ENCODE measurements around the gene BPTF.
A peak's percentile ranks its signal among the peaks of the same experiment; 100 is the strongest.
"Not testable (repeated sequence)": the region's sequence is repeated elsewhere in the genome, so short reads cannot be mapped to it uniquely, and the experiment has no call there.

BPTF gene, protein sequence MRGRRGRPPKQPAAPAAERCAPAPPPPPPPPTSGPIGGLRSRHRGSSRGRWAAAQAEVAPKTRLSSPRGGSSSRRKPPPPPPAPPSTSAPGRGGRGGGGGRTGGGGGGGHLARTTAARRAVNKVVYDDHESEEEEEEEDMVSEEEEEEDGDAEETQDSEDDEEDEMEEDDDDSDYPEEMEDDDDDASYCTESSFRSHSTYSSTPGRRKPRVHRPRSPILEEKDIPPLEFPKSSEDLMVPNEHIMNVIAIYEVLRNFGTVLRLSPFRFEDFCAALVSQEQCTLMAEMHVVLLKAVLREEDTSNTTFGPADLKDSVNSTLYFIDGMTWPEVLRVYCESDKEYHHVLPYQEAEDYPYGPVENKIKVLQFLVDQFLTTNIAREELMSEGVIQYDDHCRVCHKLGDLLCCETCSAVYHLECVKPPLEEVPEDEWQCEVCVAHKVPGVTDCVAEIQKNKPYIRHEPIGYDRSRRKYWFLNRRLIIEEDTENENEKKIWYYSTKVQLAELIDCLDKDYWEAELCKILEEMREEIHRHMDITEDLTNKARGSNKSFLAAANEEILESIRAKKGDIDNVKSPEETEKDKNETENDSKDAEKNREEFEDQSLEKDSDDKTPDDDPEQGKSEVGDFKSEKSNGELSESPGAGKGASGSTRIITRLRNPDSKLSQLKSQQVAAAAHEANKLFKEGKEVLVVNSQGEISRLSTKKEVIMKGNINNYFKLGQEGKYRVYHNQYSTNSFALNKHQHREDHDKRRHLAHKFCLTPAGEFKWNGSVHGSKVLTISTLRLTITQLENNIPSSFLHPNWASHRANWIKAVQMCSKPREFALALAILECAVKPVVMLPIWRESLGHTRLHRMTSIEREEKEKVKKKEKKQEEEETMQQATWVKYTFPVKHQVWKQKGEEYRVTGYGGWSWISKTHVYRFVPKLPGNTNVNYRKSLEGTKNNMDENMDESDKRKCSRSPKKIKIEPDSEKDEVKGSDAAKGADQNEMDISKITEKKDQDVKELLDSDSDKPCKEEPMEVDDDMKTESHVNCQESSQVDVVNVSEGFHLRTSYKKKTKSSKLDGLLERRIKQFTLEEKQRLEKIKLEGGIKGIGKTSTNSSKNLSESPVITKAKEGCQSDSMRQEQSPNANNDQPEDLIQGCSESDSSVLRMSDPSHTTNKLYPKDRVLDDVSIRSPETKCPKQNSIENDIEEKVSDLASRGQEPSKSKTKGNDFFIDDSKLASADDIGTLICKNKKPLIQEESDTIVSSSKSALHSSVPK (N-terminal part only)

DNA sequence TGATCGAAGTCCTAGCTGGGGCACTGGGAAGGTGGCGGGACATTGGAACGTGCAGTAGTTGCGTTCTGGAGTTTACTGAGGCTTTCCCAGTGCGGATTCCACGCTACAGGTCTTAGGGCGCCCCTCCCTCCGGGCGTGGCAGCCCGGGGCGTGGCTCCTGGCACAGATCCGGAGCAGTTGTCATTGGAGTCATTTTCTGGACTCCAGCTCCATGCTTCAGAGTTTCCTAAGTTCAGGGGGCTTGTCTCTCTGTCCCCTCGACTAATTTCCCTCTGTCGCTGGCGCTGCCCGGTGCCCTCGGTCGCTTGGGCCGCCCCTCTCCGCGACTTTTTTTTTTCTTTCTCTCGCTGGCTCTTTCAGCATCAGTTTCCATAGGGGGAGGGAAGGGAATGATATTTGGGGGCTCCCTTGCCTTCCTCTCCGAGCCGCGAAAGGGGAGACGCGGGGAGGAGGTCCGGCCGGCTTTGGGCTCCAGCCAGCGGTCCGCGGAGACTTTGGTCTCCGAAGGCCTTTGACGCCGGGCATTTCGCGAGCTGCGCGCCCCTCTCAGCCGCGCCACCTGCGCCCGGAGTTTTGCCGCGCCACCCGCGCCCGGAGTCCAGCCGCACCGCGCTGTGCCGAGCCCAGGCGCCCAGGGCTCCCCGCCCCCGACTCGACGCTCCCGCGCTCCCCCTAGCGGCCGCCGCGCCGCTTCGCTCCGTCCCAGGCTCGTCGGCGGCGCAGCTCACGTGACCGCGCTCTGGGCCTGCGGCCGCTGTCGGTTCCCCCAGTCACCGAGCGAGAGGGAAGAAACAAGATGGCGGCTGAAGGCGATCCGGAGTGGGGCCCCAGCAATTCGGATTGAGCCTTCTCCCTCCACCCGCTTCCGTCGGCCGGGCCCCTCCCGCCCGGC, at the start of gene BPTF:
Gene BPTF, plus strand, starts transcription at position 769 of the 892 bp plus-strand sequence. CDS start 222 bp downstream, outside the sequence.
- peak; percentile 88 to 90 for DNase-seq (ENCODE audit: low read depth in 2 of 2)

DNA sequence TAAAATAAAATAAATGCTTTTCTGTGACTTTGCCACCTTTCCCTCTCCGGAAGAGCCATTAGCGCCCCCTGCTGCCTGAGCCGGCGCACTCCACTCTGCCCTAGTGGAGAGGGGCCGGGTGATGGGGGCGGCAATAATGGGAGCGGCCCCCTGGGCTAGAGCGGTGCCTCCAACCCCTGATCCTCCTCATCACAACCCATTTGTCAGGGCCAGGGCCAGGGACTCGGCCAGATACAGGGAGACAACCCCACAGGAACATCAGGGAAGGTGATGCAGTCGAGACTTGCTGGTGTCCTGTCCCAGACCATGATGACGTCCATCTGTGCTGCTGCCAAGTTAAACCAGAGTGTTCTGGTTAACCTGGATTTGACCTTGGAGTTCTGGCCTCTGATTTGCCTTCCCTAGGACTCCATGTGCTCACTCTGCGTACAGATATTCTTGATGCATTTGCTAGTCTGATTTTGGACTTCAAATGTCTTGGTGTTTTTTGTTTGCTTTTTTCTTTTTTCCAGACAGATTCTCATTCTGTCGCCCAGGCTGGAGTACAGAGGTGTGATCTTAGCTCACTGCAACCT, 46.1 kb upstream of the BPTF start:
- peak in 1 of 2 donors; percentile 0 for DNase-seq (ENCODE audit: low read depth in 2 of 2)

DNA sequence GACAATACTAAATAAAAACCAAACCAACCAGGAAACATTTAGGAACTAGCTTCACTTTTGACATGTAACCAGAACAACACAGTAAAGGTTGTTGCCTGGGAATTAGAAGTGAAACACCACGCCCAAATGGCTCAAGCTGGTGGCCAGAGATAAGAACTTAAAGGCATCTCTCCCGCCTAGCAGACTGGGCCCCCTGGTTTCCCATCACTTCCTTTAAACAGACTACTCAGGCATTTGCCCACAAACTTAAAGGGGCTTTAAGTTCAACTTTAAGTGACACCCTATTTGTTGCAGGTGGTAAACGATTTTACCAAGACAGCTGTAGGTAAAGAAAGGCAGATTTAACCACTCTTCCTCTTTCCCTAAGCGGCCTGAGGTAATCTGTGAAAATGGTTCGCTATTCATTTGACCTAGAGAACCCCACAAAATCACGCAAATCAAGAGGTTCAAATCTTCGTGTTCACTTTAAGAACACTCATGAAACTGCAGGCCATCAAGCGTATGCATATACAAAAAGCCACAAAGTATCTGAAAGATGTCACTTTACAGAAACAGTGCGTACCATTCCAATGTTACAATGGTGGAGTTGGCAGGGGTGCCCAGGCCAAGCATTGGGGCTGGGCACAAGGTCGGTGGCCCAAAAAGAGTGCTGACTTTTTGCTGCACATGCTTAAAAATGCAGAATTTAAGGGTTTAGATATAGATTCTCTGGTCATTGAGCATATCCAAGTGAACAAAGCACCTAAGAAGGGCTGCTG, 40.8 kb upstream of the BPTF start:
- DNase-seq (ENCODE audit: low read depth in 2 of 2), result no peak

DNA sequence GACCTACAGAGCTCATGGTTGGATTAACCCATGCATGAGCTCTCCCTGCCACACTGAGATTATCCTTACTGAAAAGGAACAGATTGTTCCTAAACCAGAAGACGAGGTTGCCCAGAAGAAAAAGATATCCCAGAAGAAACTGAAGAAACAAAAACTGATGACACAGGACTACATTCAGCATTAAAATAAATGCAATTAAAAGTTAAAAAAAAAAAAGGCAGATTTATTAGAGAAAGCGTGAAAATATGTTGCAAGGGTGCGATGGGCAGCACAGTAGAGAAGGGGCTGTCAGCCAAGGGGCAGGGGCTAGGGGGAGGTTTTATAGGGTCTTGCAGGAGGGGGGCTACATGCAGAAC, 40.2 kb upstream of the BPTF start:
- DNase-seq (ENCODE audit: low read depth in 2 of 2), result no peak

DNA sequence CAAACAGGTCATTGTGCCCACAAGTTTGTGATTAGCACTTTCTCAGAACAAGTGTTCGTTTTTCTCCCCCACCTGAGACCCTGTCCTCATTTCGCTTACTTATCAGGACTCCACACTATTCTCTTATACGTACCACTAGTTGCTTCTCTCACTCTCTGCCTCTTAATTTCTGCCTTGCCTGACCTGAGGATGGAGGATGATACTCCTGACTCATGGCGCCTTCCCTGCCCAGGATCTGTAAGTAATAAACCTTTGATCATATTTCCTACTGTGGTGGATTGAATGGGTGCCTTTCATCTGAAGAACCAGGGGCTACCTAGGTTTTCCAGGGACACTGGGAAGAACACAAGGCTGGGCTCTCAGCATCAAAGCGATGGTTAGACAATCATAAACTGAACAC, 39.8 kb upstream of the BPTF start:
- no peak for DNase-seq (ENCODE audit: low read depth in 2 of 2)

DNA sequence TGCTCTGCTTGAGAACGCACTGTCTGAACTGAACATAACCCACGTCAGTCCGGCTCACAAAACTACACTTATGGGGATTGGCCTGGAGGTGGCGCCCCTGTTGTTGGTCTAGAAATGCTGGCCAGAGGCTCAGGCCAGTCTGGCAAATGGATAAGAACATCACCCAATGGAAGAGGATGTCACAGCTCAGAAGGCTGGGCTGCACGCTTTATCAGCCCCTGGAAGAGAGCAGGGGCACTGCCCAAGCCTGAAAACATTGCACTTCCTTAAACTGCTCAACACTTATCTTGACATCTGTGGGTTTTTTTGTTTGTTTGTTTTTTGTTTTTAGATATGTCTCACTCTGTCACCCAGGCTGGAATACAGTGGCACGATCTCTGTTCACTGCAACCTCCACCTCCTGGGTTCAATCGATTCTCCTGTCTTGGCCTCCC, 24.8 kb upstream of the BPTF start:
- DNase-seq (ENCODE audit: low read depth in 2 of 2), result peak; percentile 13 to 17

DNA sequence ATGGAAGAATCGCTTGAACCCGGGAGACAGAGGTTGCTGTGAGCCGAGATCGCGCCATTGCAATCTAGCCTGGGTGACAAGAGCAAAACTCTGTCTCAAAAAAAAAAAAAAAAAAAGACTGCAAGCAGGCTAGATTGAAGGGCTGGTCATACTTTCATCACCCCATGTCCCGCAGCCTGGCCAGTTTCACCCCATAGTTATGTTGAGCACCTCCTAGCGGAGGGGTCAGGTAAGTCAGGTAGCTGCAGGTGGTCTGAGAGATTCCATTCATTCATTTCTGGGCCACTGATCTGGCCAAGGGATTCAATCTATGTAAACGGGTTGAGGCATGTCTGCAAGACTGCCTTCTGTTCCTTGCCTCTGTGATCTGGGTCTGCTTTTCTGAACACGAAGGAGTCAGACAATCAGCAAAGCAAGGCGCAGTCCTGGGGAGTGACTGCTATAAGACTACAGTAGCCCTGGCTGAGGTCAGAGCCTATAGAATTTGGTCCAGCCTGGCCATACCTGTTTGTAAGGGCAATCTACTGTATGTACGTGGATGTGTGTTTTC, 23.6 kb upstream of the BPTF start:
- no peak for DNase-seq (ENCODE audit: low read depth in 2 of 2)

DNA sequence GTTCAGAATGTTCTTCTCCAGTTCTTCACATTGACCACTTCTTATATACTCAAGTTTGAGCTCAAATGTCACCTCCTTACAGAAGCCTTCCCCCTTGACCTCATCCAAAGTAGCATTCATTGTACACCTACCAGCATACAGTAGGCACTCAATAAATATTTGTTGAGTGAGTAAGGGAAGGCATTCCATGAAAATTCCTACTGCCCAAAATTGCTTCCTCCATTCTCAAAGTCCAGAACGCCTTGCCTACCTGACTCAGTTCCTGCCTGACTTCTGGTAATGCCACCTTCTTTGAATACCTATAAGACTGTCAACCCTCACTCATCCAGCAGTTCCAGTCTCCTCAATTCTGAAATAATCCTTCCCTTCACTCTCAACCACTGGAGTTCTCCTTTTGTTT, 14.8 kb upstream of the BPTF start:
- no peak for DNase-seq (ENCODE audit: low read depth in 2 of 2)

DNA sequence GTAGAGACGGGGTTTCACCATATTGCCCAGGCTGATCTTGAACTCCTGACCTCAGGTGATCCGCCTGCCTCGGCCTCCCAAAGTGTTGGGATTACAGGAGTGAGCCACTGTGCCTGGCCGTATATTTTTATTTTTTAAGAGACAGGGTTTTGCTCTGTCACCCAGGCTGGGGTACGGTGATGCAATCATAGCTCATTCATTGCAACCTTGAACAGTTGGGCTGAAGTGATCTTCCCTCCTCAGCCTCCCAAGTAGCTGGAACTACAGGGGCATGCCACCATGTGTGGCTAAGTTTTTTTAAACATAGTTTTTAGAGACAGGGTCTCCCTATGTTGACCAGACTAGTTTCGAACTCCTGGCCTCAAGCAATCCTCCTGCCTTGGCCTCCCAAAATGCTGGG, 12.9 kb upstream of the BPTF start:
- DNase-seq (ENCODE audit: low read depth in 2 of 2), result not testable (repeated sequence)

DNA sequence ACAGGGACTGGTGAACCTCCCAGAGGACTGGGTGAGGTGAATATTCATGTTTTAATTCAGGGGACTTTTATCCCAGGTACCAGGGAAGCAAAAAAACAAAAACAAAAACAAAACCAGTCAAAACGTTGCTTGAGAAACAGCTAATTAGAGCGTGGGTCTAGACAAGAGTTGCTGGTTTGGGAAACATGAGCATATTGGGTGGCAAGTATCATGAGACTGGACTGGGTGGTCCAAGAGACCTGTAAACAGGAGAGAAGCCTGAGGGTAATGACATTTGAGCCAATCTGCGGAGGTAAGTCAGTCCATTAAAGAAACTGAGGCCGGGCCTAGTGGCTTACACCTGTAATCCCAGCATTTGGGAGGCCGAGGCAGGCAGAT, 11.5 kb upstream of the BPTF start:
- DNase-seq (ENCODE audit: low read depth in 2 of 2), result no peak

DNA sequence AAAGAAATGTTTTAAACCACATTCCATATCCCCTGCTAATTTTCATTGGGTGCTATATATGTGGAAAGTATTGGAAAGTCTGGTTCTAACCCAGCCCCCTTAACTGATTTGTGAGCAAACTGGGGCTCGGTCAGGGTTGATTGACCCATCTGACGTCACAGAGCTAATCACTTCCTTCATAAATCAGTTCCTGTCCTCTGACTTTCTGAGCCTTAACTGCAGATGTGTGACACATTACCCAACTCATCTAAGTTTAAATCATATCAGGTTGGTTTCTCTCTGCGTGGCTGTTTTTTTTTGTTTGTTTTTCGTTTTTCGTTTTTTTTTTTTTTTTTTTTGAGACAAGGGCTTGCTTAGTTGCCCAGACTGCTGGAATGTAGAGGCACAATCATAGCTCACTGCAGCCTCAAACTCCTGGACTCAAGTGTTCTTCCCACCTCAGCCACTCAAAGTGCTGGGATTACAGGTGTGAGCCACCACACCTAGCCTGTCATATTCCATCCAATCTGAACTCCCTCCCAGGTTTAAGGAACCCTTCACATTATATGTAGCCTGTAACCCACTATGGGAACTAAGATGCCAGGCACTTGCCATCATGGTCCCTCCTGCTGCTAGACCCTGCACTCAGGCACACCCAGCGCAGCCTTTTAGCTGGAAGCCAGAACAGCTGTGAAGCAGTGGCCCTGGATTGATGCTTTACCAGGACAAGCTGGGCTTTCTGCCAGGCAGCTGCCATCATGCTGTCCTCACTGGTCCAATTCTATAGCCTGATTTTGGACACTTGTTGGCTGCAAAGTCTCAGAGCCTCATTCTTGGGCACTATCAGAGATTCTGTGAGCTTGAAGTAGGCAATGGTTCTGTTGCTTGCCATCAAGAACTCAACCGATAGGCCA, 6.9 kb upstream of the BPTF start:
- no peak for DNase-seq (ENCODE audit: low read depth in 2 of 2)

DNA sequence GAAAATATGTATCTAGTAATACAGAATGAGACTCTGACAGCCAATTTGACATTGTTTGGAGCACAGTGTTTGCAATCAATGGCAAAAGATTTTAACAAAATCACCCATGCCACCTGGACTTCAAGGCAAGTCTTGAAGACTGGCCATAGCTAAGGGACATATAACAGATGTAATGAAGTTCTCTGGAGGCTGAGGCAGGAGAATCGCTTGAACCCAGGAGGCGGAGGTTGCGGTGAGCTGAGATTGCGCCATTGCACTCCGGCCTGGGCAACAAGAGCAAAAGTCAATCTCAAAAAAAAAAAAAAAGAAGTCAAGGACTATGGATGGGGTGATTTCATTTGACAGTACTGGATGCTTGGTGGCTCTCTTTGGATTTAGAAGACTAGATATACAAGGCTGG, 5.6 kb upstream of the BPTF start:
- no peak for DNase-seq (ENCODE audit: low read depth in 2 of 2)

DNA sequence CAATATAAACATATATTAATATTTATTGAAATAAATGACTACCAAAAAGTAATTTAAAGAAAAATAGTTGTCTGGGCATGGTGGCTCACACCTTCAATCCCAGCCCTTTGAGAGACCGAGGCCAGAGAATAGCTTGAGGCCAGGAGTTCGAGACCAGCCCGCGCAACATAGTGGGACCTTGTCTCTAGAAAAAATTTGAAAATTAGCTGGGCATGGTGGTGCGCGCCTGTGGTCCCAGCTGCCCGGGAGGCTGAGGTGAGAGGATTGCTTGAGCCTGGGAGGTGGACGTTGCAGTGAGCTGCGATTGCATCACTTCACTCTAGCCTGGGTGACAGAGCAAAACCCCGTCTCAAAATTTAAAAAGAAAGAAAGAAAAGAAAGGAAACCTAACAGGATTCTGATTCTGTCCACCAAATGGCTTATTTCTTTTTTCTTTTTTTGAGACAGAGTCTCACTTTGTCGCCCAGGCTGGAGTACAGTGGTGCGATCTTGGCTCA, 3.4 kb upstream of the BPTF start:
- DNase-seq (ENCODE audit: low read depth in 2 of 2), result no peak

DNA sequence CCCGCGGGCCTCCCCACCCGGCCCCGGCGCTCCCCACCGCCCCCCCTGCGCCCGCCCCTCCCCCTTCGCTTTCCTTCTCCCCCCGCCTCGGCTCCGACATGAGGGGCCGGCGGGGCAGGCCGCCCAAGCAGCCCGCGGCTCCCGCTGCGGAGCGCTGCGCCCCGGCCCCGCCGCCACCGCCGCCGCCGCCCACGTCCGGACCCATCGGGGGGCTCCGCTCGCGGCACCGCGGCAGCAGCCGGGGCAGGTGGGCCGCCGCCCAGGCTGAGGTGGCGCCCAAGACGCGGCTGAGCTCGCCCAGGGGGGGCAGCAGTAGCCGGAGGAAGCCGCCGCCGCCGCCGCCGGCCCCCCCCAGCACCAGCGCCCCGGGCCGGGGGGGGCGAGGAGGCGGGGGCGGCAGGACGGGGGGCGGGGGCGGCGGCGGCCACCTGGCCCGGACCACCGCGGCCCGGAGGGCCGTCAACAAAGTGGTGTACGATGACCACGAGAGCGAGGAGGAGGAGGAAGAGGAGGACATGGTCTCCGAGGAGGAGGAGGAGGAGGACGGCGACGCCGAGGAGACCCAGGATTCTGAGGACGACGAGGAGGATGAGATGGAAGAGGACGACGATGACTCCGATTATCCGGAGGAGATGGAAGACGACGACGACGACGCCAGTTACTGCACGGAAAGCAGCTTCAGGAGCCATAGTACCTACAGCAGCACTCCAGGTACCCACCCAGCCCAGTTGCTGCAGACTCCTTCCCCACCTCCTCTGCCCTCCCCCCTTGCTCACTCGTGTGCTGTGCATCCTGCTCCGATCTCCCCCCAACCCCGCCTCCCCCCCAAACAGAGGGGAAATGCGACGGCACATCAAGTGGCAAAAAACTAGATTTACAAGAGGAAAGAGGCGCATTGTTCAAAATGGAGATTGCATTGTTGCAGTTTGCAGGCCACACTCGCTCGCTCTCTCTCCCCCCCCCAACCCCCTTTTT, 611 bp downstream of the BPTF start:
- peak; percentile 16 to 47 for DNase-seq (ENCODE audit: low read depth in 2 of 2)

DNA sequence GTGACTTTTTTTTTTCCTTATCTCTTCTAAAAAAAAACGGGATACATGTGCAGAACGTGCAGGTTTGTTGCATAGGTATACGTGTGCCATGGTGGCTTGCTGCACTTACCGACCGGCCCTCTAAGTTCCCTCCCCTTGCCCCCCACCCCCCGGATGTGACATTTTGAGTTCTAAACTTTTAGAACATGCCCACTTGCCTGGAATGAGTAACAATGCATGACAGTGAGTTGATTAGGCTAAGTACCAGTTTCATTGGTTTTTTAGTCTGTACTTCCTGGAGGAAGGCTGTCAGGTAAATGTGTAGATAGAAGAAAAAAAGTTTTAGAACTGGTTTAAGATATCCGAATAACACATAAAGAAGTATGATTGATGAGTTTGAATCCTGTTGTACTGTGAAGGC, 4.0 kb downstream of the BPTF start:
- DNase-seq (ENCODE audit: low read depth in 2 of 2), result peak in 1 of 2 donors; percentile 27

DNA sequence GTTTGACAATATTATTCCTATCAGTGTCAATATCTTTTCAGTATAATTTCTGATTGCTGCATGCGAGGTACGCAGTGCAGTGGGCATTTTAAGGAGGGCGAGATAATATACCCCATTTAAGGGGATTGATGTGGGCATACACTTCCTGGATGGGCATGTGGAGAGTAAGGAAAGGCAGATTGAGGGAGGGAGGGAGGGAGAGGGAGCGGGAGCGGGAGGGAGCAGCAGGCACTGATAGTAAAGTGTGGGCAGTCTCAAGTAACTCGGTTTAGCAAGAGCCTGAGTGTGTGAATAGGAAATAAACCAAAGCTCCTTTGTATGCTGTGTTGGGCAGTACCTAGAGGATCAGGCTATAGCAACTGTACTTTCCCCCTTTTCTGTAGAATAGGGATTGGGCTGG, 5.1 kb downstream of the BPTF start:
- DNase-seq (ENCODE audit: low read depth in 2 of 2), result no peak

DNA sequence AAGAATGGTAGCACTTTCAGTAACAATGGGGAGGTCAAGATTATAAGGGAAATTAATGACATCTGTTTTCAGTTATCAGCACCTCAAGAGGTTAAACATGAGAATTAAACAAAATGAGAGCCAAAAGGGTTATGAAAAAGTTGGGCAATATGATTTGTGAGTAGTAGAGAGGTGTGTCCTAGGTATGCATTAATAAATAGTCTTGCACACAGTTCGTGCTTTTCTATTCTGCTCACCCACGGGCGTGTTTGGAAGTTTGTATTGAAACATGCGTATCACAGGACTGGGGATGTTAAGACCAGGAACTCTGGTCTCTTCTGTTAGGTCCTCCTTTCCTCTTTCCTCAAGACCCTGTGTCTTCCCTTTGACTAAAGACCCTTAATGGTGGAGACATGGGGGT, 6.0 kb downstream of the BPTF start:
- no peak for DNase-seq (ENCODE audit: low read depth in 2 of 2)

Data from stimulated activated CD4-positive, alpha-beta T cell treated with anti-CD3 and anti-CD28 coated beads, Interleukin-1b, Interleukin-23, amount 100 ng/mL, for 4 hours (primary cell).